H9 (cell line): ENCODE measurements around the gene CDHR2. TPM values are rescaled to one million over a fixed set of nuclear protein-coding genes. Genes with fewer than 3 reads are reported as not detected.

Experiments
- DNase-seq: peaks from one replicate; pipeline ENCODE4 v3.0.0-alpha.2; 2017
- H2AFZ ChIP-seq: one replicate; pipeline ENCODE4 v1.6.1; 2013; ENCODE audit warnings: mild to moderate bottlenecking, low read length, control low read depth, moderate library complexity
- H2AK5ac ChIP-seq: 2 replicates; pipeline ENCODE4 v1.6.1; 2013; ENCODE audit warnings: low read length, control low read depth, mixed read lengths; ENCODE audit not compliant: insufficient read length
- H2BK120ac ChIP-seq: one replicate; pipeline ENCODE4 v1.6.1; 2013; ENCODE audit warnings: low read depth, mild to moderate bottlenecking, low read length, control low read depth, inconsistent platforms; ENCODE audit not compliant: poor library complexity, severe bottlenecking
- H2BK12ac ChIP-seq: 2 replicates; pipeline ENCODE4 v1.6.1; 2013; ENCODE audit warnings: low read length, control low read depth, mixed read lengths, low read depth; ENCODE audit not compliant: insufficient read length
- H2BK15ac ChIP-seq: 2 replicates; pipeline ENCODE4 v1.6.1; 2013; ENCODE audit warnings: low read depth, low read length, control low read depth
- H2BK20ac ChIP-seq: one replicate; pipeline ENCODE4 v1.6.1; 2013; ENCODE audit warnings: low read depth, mild to moderate bottlenecking, low read length, control low read depth, inconsistent platforms; ENCODE audit not compliant: poor library complexity, severe bottlenecking
- H2BK5ac ChIP-seq: 2 replicates; pipeline ENCODE4 v1.6.1; 2013; ENCODE audit warnings: low read length, control low read depth, mixed read lengths; ENCODE audit not compliant: insufficient read length
- H3K14ac ChIP-seq: 2 replicates; pipeline ENCODE4 v1.6.1; 2013; ENCODE audit warnings: low read length, control low read depth; ENCODE audit not compliant: insufficient read depth
- H3K18ac ChIP-seq: 2 replicates; pipeline ENCODE4 v1.6.1; 2013; ENCODE audit warnings: low read depth, mild to moderate bottlenecking, mixed read lengths, low read length, control low read depth; ENCODE audit not compliant: insufficient read length
- H3K23ac ChIP-seq: 2 replicates; pipeline ENCODE4 v1.6.1; 2013; ENCODE audit warnings: low read length, control low read depth, mixed read lengths, low read depth; ENCODE audit not compliant: insufficient read length
- H3K23me2 ChIP-seq: 2 replicates; pipeline ENCODE4 v1.6.1; 2013; ENCODE audit warnings: low read depth, mild to moderate bottlenecking, mixed read lengths, low read length, control low read depth; ENCODE audit not compliant: insufficient read length, poor library complexity, severe bottlenecking
- H3K27ac ChIP-seq: 2 replicates; pipeline ENCODE4 v1.5.1; 2013; ENCODE audit warnings: low read length, control low read depth, mixed read lengths, low read depth; ENCODE audit not compliant: insufficient read length
- H3K27me3 ChIP-seq: 2 replicates; pipeline ENCODE4 v1.6.1; 2013; ENCODE audit warnings: low read length, control low read depth, inconsistent platforms; ENCODE audit not compliant: insufficient read depth
- H3K4ac ChIP-seq: 2 replicates; pipeline ENCODE4 v1.6.1; 2013; ENCODE audit warnings: low read depth, mild to moderate bottlenecking, control low read depth, inconsistent platforms, low read length, moderate library complexity
- H3K4me1 ChIP-seq: 2 replicates; pipeline ENCODE4 v1.6.1; 2013; ENCODE audit warnings: low read length, control low read depth, inconsistent platforms; ENCODE audit not compliant: insufficient read depth
- H3K4me2 ChIP-seq: 2 replicates; pipeline ENCODE4 v1.6.1; 2013; ENCODE audit warnings: low read length, control low read depth, mixed read lengths; ENCODE audit not compliant: insufficient read length, insufficient read depth
- H3K56ac ChIP-seq: 2 replicates; pipeline ENCODE4 v1.6.1; 2013; ENCODE audit warnings: low read depth, mild to moderate bottlenecking, mixed read lengths, low read length, control low read depth; ENCODE audit not compliant: insufficient read length
- H3K79me1 ChIP-seq: 2 replicates; pipeline ENCODE4 v1.6.1; 2013; ENCODE audit warnings: low read depth, mild to moderate bottlenecking, moderate library complexity, low read length, control low read depth, inconsistent platforms; ENCODE audit not compliant: insufficient read depth, poor library complexity, severe bottlenecking
- H3K79me2 ChIP-seq: 2 replicates; pipeline ENCODE4 v1.6.1; 2013; ENCODE audit warnings: low read length, control low read depth, inconsistent platforms; ENCODE audit not compliant: insufficient read depth
- H3K9ac ChIP-seq: 2 replicates; pipeline ENCODE4 v1.6.1; 2013; ENCODE audit warnings: low read length, control low read depth, mixed read lengths; ENCODE audit not compliant: insufficient read length; ENCODE audit errors: extremely low read depth
- H3K9me3 ChIP-seq: one replicate; pipeline ENCODE4 v1.6.1; 2013; ENCODE audit warnings: low read depth, low read length, inconsistent platforms; ENCODE audit not compliant: control insufficient read depth
- H3T11ph ChIP-seq: one replicate; pipeline ENCODE4 v1.6.1; 2013; ENCODE audit warnings: mild to moderate bottlenecking, low read length, control low read depth, inconsistent platforms
- H4K20me1 ChIP-seq: one replicate; pipeline ENCODE4 v1.6.1; 2013; ENCODE audit not compliant: control insufficient read depth, insufficient read length, insufficient read depth
- H4K5ac ChIP-seq: 2 replicates; pipeline ENCODE4 v1.6.1; 2013; ENCODE audit warnings: low read depth, mild to moderate bottlenecking, mixed read lengths, low read length, control low read depth; ENCODE audit not compliant: insufficient read length
- H4K8ac ChIP-seq: replicated peaks from 2 replicates; pipeline ENCODE4 v1.6.1; 2013; ENCODE audit warnings: low read length, control low read depth, mixed read lengths, low read depth; ENCODE audit not compliant: insufficient read length
- H4K91ac ChIP-seq: 2 replicates; pipeline ENCODE4 v1.6.1; 2013; ENCODE audit warnings: low read depth, mild to moderate bottlenecking, moderate library complexity, mixed read lengths, low read length, control low read depth; ENCODE audit not compliant: insufficient read length
- H3K27ac Mint-ChIP-seq, 3 experiments: 2 replicates in 2 of 3; 3 replicates in 1 of 3; pipeline ENCODE4 v1.8.0; 2020 to 2021; ENCODE audit warnings: mixed read lengths in 3 of 3, mild to moderate bottlenecking in 1 of 3, moderate library complexity in 1 of 3
- H3K27me3 Mint-ChIP-seq: 2 replicates; pipeline ENCODE4 v1.8.0; 2021; ENCODE audit warnings: low read depth, mild to moderate bottlenecking, moderate library complexity, mixed read lengths
- H3K36me3 Mint-ChIP-seq, 3 experiments: 2 replicates in 2 of 3; 3 replicates in 1 of 3; pipeline ENCODE4 v1.8.0; 2020 to 2021; ENCODE audit warnings: low read depth in 3 of 3, mixed read lengths in 3 of 3; ENCODE audit not compliant: insufficient read depth in 1 of 3
- H3K4me1 Mint-ChIP-seq, 2 experiments: 2 replicates each; pipeline ENCODE4 v1.8.0; 2020; ENCODE audit warnings: mixed read lengths in 2 of 2
- H3K4me3 Mint-ChIP-seq, 2 experiments: 2 replicates in 1 of 2; 3 replicates in 1 of 2; pipeline ENCODE4 v1.8.0; 2020 to 2021; ENCODE audit warnings: mild to moderate bottlenecking in 2 of 2, mixed read lengths in 2 of 2, moderate library complexity in 1 of 2
- H3K9me3 Mint-ChIP-seq, 2 experiments: 2 replicates in 1 of 2; 3 replicates in 1 of 2; pipeline ENCODE4 v1.8.0; 2020; ENCODE audit warnings: mild to moderate bottlenecking in 2 of 2, mixed read lengths in 2 of 2, moderate library complexity in 1 of 2
- CTCF ChIP-seq: fragments of 200-600 bp; sonication (generic); conservative IDR thresholded peaks from 3 replicates; pipeline ENCODE4 v1.8.0; 2021; ENCODE audit warnings: antibody characterized with exemption, mild to moderate bottlenecking
- WGBS: extraction: QIAGEN DNeasy Blood & Tissue Kit; methylation state at CpG from one replicate; pipeline ENCODE4 v1.1.7; 2013; ENCODE audit warnings: missing lambda C conversion rate, low lambda C conversion rate, mixed read lengths; ENCODE audit not compliant: insufficient read length; ENCODE audit errors: extremely low coverage; 5-methylcytosine and 5-hydroxymethylcytosine counted together
- total RNA-seq: library from RNA; stranded (reverse); gene quantifications from 2 replicates; pipeline ENCODE4 v1.2.1, GENCODE V29; 2021

The CDHR2 gene
- total RNA-seq, 1 experiment from 2014 or later, result 0.90 TPM

- Histone ChIP-seq H4K20me1 (no peaks in the 10 kb centered on the region), H2BK12ac (no peak overlapping the region), H4K5ac (no peak overlapping the region), H3K23ac (no peak overlapping the region), H2BK120ac (no peak overlapping the region), H3K27me3 (no peaks in the 10 kb centered on the region; the same call in 1 of the 2 replicates), H3K4ac (no peak overlapping the region), H2BK20ac (no peak overlapping the region), H3K9ac (no peak overlapping the region), H3K9me3 (no peaks in the 10 kb centered on the region), H3K79me1 (no peaks in the 10 kb centered on the region), H3K18ac (no peak overlapping the region), H3T11ph (no peak overlapping the region), H4K8ac (no peak overlapping the region), H3K27ac (no peak overlapping the region), H3K14ac (no peak overlapping the region), H2BK5ac (no peak overlapping the region), H3K56ac (no peak overlapping the region), H2BK15ac (no peak overlapping the region), H3K4me2 (no peak overlapping the region), H4K91ac (no peak overlapping the region), H2AFZ (no peak overlapping the region), H3K23me2 (peaks cover 6% of the 10 kb centered on the region), H2AK5ac (no peak overlapping the region), H3K4me1 (no peaks in the 10 kb centered on the region; the same call in 1 of the 2 replicates), H3K79me2 (no peaks in the 10 kb centered on the region)
- DNase-seq, result no peak
- H3K9me3 Mint-ChIP-seq, result no peaks in the 10 kb centered on the region; a peak in 1 of 5 replicates
- H3K27ac Mint-ChIP-seq, result no peak overlapping the region
- no peak for TF ChIP-seq CTCF
- no CpG with 5 or more reads among the region's 6 CpGs for WGBS
- peaks cover 40% of the 10 kb centered on the region for H3K27me3 Mint-ChIP-seq
- peaks cover 29 to 35% of the 10 kb centered on the region in 2 experiments for H3K4me1 Mint-ChIP-seq
- H3K36me3 Mint-ChIP-seq, result no peaks in the 10 kb centered on the region
- H3K4me3 Mint-ChIP-seq, result peak overlapping the region in 1 of 2 experiments; percentile 24; a peak in 2 of 5 replicates
These were observed 62.9 kb downstream of the CDHR2 start for GRCh38 chr5:176612008-176612407.
